ENCODE results near the gene SMYD3. TPM values are rescaled to one million over a fixed set of nuclear protein-coding genes. Genes with fewer than 3 reads are reported as not detected.

SMYD3 gene
- total RNA-seq, 1 donor from 2014 or later: 24.2 TPM

GRCh38 chr1:246161626-246162025, 345.5 kb downstream of the SMYD3 start:
- no peaks in the 10 kb centered on the region for H3K27me3 Mint-ChIP-seq (ENCODE audit: low read depth)
- DNase-seq (ENCODE audit: low read depth, low spot score): no peak
- no peak overlapping the region for H3K27ac Mint-ChIP-seq (ENCODE audit: unreplicated experiment)
- H3K4me1 Mint-ChIP-seq: peaks cover 12% of the 10 kb centered on the region
- no peaks in the 10 kb centered on the region for H3K36me3 Mint-ChIP-seq (ENCODE audit: low read depth)
- TF ChIP-seq CTCF (conservative IDR thresholded peaks at IDR 0.05): no peak
- H3K9me3 Mint-ChIP-seq: no peaks in the 10 kb centered on the region
- H3K4me3 Mint-ChIP-seq: no peak overlapping the region

- Mint-ChIP-seq H3K27me3 (ENCODE audit: low read depth) (no peaks in the 10 kb centered on the region), H3K36me3 (ENCODE audit: low read depth) (no peaks in the 10 kb centered on the region), H3K27ac (ENCODE audit: unreplicated experiment) (no peak overlapping the region), H3K4me1 (peaks cover 12% of the 10 kb centered on the region), H3K4me3 (no peak overlapping the region), H3K9me3 (no peaks in the 10 kb centered on the region)
- TF ChIP-seq CTCF (conservative IDR thresholded peaks at IDR 0.05): no peak
- no peak for DNase-seq (ENCODE audit: low read depth, low spot score)
Observed at GRCh38 chr1:246160905-246161304, 346.2 kb downstream of the SMYD3 start.

GRCh38 chr1:246160374-246160773, 346.7 kb downstream of the SMYD3 start:
- Mint-ChIP-seq H3K36me3 (ENCODE audit: low read depth) (no peaks in the 10 kb centered on the region), H3K27me3 (ENCODE audit: low read depth) (no peaks in the 10 kb centered on the region), H3K4me1 (peaks cover 12% of the 10 kb centered on the region), H3K27ac (ENCODE audit: unreplicated experiment) (no peak overlapping the region), H3K9me3 (no peaks in the 10 kb centered on the region), H3K4me3 (no peak overlapping the region)
- no peak for TF ChIP-seq CTCF (conservative IDR thresholded peaks at IDR 0.05)
- no peak for DNase-seq (ENCODE audit: low read depth, low spot score)

- TF ChIP-seq CTCF (conservative IDR thresholded peaks at IDR 0.05): no peak
- no peak for DNase-seq (ENCODE audit: low read depth, low spot score)
Observed at GRCh38 chr1:246159279-246160227, 347.5 kb downstream of the SMYD3 start.

GRCh38 chr1:246158131-246158530, 348.9 kb downstream of the SMYD3 start:
- Mint-ChIP-seq H3K9me3 (peaks cover 5% of the 10 kb centered on the region), H3K36me3 (ENCODE audit: low read depth) (no peaks in the 10 kb centered on the region), H3K4me1 (peaks cover 22% of the 10 kb centered on the region), H3K27me3 (ENCODE audit: low read depth) (no peaks in the 10 kb centered on the region), H3K4me3 (no peak overlapping the region), H3K27ac (ENCODE audit: unreplicated experiment) (no peak overlapping the region)
- no peak for TF ChIP-seq CTCF (conservative IDR thresholded peaks at IDR 0.05)
- no peak for DNase-seq (ENCODE audit: low read depth, low spot score)

More at GRCh38 chr1:246159279-246160227, 347.5 kb downstream of the SMYD3 start:
- peaks cover 12% of the 10 kb centered on the region for H3K4me1 Mint-ChIP-seq
- no peak overlapping the region for H3K27ac Mint-ChIP-seq (ENCODE audit: unreplicated experiment)
- no peaks in the 10 kb centered on the region for H3K9me3 Mint-ChIP-seq
- H3K27me3 Mint-ChIP-seq (ENCODE audit: low read depth): no peaks in the 10 kb centered on the region
- H3K36me3 Mint-ChIP-seq (ENCODE audit: low read depth): no peaks in the 10 kb centered on the region
- no peak overlapping the region for H3K4me3 Mint-ChIP-seq
